MCF 10A (cell line): ENCODE measurements around the gene LRRC3. TPM values are rescaled to one million over a fixed set of nuclear protein-coding genes. Genes with fewer than 3 reads are reported as not detected.

ENCODE experiments used
- BruUV-seq: library from RNA; stranded (reverse); fragments of 400-500 nt; replicated peaks from 2 replicates; lab custom pipeline; 2021; lab: Mats Ljungman, UMichigan
- CTCF ChIA-PET: fragments of 300-600 bp; sonication (Branson Sonifier 250); formaldehyde crosslinking; extraction: SDS; loops from one replicate; lab custom pipeline; 2021; ENCODE audit warnings: antibody characterized with exemption, inconsistent platforms; lab: Yijun Ruan, JAX
- POLR2A ChIA-PET: fragments of 300-600, 350-650 bp; sonication (Branson Sonifier 250); formaldehyde crosslinking; extraction: SDS; loops from one replicate; lab custom pipeline; 2020; ENCODE audit warnings: antibody characterized with exemption, inconsistent platforms; lab: Yijun Ruan, JAX
- DNase-seq: peaks from one replicate; pipeline ENCODE4 v3.0.0-alpha.2; 2018; ENCODE audit not compliant: unreplicated experiment
- H3K27ac Mint-ChIP-seq: one replicate; pipeline ENCODE4 v1.8.0; 2022; ENCODE audit warnings: mild to moderate bottlenecking, low read depth, mixed read lengths; ENCODE audit not compliant: unreplicated experiment
- H3K27me3 Mint-ChIP-seq: one replicate; pipeline ENCODE4 v1.8.0; 2022; ENCODE audit warnings: mixed read lengths; ENCODE audit not compliant: insufficient read depth, unreplicated experiment
- H3K36me3 Mint-ChIP-seq: one replicate; pipeline ENCODE4 v1.8.0; 2022; ENCODE audit warnings: mild to moderate bottlenecking, moderate library complexity, mixed read lengths; ENCODE audit not compliant: insufficient read depth, unreplicated experiment
- H3K4me1 Mint-ChIP-seq: one replicate; pipeline ENCODE4 v1.8.0; 2022; ENCODE audit warnings: mixed read lengths; ENCODE audit not compliant: insufficient read depth, unreplicated experiment
- H3K4me3 Mint-ChIP-seq: one replicate; pipeline ENCODE4 v1.8.0; 2022; ENCODE audit warnings: mild to moderate bottlenecking, moderate library complexity, mixed read lengths; ENCODE audit not compliant: unreplicated experiment
- H3K9me3 Mint-ChIP-seq: one replicate; pipeline ENCODE4 v1.8.0; 2022; ENCODE audit warnings: mixed read lengths; ENCODE audit not compliant: unreplicated experiment
- CTCF ChIP-seq: fragments of 200-600 bp; IDR thresholded peaks from one replicate; pipeline ENCODE4 v1.8.0; 2022; ENCODE audit warnings: antibody characterized with exemption, mild to moderate bottlenecking; ENCODE audit not compliant: unreplicated experiment
- intact Hi-C: fragments of 100-400 bp; cut with micrococcal nuclease; formaldehyde crosslinking; loops from 2 replicates; pipeline ENCODE4 v1.14.1; 2022
- total RNA-seq: library from RNA; stranded (reverse); gene quantifications from 2 replicates; pipeline ENCODE4 v1.2.3, GENCODE V29; 2022

LRRC3 gene
- total RNA-seq, 1 experiment from 2014 or later: not detected

- BruUV-seq: no TSS peak
- no peak for TF ChIP-seq CTCF
Observed at GRCh38 chr21:44471996-44472395, 16.7 kb downstream of the LRRC3 start.

GRCh38 chr21:44473915-44474555, 18.7 kb downstream of the LRRC3 start:
- ChIA-PET POLR2A (interaction anchor here (0.6 kb wide), 1 partner anchor 478 kb away, joined by 5 read pairs; no protein-coding TSS in a partner anchor), CTCF (interaction anchor here (0.6 kb wide), 2 partner anchors 10 to 29 kb away, joined by 3 read pairs; no protein-coding TSS in a partner anchor)
- no peaks in the 10 kb centered on the region for H3K9me3 Mint-ChIP-seq
- intact Hi-C loops: no loop called here
- no peaks in the 10 kb centered on the region for H3K27me3 Mint-ChIP-seq
- H3K27ac Mint-ChIP-seq: no peak overlapping the region
- H3K36me3 Mint-ChIP-seq: no peaks in the 10 kb centered on the region
- H3K4me1 Mint-ChIP-seq: no peaks in the 10 kb centered on the region
- TF ChIP-seq CTCF: no peak
- DNase-seq: no peak
- no TSS peak for BruUV-seq
- H3K4me3 Mint-ChIP-seq: no peak overlapping the region

More at GRCh38 chr21:44471996-44472395, 16.7 kb downstream of the LRRC3 start:
- Mint-ChIP-seq H3K4me1 (no peaks in the 10 kb centered on the region), H3K27ac (no peak overlapping the region), H3K27me3 (no peaks in the 10 kb centered on the region), H3K4me3 (no peak overlapping the region), H3K36me3 (no peaks in the 10 kb centered on the region), H3K9me3 (peaks cover 2% of the 10 kb centered on the region)
- DNase-seq: no peak
- CTCF ChIA-PET: no interaction called here
- intact Hi-C loops: no loop called here
- POLR2A ChIA-PET: no interaction called here

DNA sequence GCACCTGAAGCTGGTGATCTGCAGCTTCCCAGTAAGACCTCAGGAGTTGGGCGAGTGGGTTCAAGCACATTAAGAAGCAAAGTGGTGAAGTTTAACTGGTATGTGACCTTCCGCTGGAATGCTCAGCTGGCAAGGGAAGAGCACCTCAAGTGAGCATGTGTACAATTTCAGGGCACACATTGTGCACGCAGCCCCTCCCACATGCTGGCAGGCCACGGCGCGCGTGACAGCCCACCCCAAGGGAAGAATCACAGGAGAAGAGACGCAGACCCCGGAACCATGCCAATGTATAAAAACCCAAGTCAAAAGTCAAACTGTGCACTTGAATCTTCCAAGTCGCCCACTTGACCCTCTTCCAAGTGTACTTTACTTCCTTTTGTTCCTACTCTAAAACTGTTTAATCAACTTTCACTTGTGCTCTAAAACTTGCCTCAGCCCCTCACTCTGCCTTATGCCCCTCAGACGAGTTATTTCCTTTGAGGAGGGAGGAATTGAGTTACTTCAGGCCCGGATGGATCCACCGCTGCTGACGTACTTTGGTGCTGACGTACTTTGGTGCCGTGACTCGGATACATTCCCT, 20.0 kb downstream of the LRRC3 start:
- CTCF ChIA-PET: interaction anchor here (0.6 kb wide), 1 partner anchor 364 kb away, joined by 3 read pairs; no protein-coding TSS in a partner anchor
- no peaks in the 10 kb centered on the region for H3K4me1 Mint-ChIP-seq
- no peak overlapping the region for H3K4me3 Mint-ChIP-seq
- H3K9me3 Mint-ChIP-seq: no peaks in the 10 kb centered on the region
- no peaks in the 10 kb centered on the region for H3K36me3 Mint-ChIP-seq
- TF ChIP-seq CTCF: no peak
- BruUV-seq: no TSS peak
- DNase-seq: no peak
- POLR2A ChIA-PET: no interaction called here
- H3K27ac Mint-ChIP-seq: no peak overlapping the region
- intact Hi-C loops: no loop called here
- no peaks in the 10 kb centered on the region for H3K27me3 Mint-ChIP-seq

DNA sequence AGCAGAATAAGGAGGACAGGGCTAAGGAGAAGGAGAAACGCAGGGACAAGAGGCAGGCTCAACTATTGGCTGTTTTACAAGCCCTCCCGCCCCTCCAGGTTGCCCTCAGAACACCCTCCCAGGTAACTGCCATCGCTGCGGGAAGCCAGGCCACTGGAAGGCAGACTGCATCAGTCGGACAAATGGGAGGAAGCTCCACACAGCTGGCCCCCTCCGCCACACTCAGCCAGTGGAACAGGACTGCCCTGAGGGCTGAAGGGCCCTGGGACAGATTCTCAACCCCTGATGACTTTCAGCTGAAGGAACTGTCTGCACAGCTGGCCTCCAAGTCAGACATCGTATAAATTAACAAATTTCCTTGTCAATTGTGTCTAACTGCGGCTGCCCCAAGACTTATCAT, 21.8 kb downstream of the LRRC3 start:
- BruUV-seq: no TSS peak
- H3K36me3 Mint-ChIP-seq: no peaks in the 10 kb centered on the region
- CTCF ChIA-PET: interaction anchor here (0.8 kb wide), 1 partner anchor 35 kb away, joined by 3 read pairs; no protein-coding TSS in a partner anchor
- TF ChIP-seq CTCF: no peak
- H3K27ac Mint-ChIP-seq: no peak overlapping the region
- intact Hi-C loops: no loop called here
- POLR2A ChIA-PET: no interaction called here
- H3K4me3 Mint-ChIP-seq: no peak overlapping the region
- DNase-seq: no peak
- no peaks in the 10 kb centered on the region for H3K4me1 Mint-ChIP-seq
- H3K27me3 Mint-ChIP-seq: no peaks in the 10 kb centered on the region
- no peaks in the 10 kb centered on the region for H3K9me3 Mint-ChIP-seq
